ENCODE results near the gene PINK1.

Gene PINK1

GRCh38 chr1:20678599-20678998, 45.3 kb downstream of the PINK1 start:
- DNase-seq (ENCODE audit: low read depth in 2 of 2, low spot score in 1 of 2), result no peak

GRCh38 chr1:20680269-20680668, 47.0 kb downstream of the PINK1 start:
- no peak for DNase-seq (ENCODE audit: low read depth in 2 of 2, low spot score in 1 of 2)

- DNase-seq (ENCODE audit: low read depth in 2 of 2, low spot score in 1 of 2), result no peak
Observed at GRCh38 chr1:20681999-20682398, 48.7 kb downstream of the PINK1 start.

- no peak for DNase-seq (ENCODE audit: low read depth in 2 of 2, low spot score in 1 of 2)
Observed at GRCh38 chr1:20682571-20683236, 49.4 kb downstream of the PINK1 start.

DNA sequence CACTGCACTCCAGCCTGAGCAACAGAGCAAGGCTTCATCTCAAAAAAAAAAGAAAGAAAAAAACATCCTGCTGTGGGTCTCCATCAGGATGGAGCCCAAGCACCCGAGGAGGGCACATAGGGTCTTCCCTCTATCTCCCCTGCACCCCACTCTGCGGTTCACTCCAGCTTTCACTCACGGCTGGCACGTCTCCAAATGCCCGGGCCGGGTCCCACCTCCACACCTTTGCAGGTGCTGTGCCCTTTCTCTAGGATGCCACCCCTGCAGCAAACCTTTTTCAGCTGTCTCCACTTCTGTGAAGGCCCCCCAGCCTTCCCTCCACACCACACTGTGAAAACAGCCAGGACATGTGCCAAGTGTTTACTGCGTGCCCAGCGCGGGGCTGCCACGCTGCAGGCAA, 50.4 kb downstream of the PINK1 start:
- no peak for DNase-seq (ENCODE audit: low read depth in 2 of 2, low spot score in 1 of 2)

DNA sequence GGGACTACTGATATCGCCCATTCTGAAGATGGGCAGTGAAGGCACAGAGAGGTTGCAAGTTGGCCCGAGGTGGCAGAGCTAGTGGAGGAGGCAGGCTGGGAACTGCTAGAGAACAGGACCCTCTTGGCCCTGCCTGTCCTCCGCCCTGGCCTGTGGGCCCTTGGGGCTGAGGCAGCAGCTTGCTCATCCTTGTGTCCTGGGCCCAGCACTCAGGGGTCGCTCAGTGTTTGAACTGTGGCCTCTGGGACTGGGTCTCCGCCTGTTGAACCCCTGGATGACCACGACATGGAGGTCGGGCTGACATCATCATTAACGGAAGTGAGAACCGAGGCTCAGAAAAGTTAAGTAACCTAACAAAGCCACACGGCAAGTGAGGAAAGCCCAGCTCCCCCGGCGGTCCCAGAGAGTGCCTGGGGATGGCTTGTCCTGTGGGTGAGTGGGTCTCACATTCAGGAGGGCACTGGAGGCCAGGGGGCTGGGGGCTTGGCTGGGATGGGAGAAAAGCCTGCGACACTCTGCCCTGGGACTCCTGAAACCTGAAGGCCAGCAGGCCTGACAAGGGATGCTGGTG, 50.9 kb downstream of the PINK1 start:
- no peak for DNase-seq (ENCODE audit: low read depth in 2 of 2, low spot score in 1 of 2)

- no peak for DNase-seq (ENCODE audit: low read depth in 2 of 2, low spot score in 1 of 2)
Observed at GRCh38 chr1:20684651-20685050, 51.4 kb downstream of the PINK1 start.

DNA sequence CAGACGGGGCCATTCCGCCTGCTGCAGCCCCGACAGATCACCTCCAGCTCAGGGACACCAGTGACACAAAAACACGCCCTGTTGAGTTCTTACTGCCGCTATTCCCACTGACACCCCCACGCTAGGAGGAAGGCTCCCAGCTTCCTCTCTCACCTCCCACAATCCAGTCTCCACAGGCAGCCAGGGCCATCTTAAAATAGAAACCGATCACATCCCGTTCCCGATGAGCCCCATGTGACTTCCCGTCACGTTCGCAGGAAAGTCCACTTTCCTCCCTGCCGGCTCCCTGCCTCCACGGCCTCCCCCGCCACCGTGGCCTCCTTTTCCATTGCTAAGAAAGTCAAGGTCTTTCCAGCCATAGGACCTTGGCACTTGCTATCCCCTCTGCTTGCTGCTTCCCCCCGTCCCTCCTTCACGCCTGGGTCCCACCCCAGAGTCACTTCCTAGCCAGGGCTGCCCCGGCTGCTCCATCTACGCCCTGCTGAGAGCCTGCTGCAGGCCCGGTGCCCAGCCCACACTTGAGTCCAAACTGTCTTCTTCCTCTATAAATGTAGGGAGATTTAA, 51.9 kb downstream of the PINK1 start:
- no peak for DNase-seq (ENCODE audit: low read depth in 2 of 2, low spot score in 1 of 2)

DNA sequence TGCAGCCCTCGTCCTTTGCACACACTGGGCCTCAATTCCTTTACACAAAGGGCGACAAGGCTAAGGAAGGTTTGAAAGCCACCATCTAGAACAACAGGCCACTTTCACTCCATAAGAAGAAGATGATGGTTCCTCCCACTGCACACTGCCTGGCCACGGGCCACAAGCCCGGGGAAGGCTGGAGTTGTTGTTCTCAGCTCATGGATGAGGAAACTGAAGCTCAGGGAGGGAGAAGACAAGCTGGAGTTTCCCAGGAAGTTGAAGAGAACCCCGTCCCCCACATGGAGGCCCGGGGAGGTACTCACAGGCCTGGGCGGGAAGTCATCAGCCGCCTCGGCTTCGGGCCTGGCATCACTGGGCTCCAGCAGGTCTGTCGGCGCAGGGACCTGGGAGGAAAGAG, 52.5 kb downstream of the PINK1 start:
- DNase-seq (ENCODE audit: low read depth in 2 of 2, low spot score in 1 of 2), result no peak

- DNase-seq (ENCODE audit: low read depth in 2 of 2, low spot score in 1 of 2), result no peak
Observed at GRCh38 chr1:20686883-20687725, 53.8 kb downstream of the PINK1 start.

GRCh38 chr1:20689645-20690056, 56.4 kb downstream of the PINK1 start:
- no peak for DNase-seq (ENCODE audit: low read depth in 2 of 2, low spot score in 1 of 2)

DNA sequence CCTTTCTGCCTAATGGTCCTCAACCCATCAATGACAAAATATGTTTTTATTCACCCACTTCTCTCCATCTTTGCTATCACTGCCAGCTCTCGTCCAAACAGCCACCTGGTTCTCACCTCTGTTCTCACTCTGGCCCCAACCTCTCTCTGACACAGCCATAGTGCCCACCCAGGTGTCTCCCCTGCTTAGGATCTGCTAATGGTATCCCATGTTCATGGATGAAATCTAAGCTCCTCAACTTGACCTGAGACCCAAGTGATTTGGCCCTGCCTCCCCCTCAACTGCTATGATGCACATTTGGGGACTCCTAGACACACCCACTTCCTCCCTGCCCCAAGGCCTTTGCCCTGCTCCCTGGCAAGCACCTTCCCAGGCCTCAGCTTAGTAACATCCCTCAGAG, 58.6 kb downstream of the PINK1 start:
- DNase-seq (ENCODE audit: low read depth in 2 of 2, low spot score in 1 of 2), result no peak

GRCh38 chr1:20693623-20694022, 60.4 kb downstream of the PINK1 start:
- no peak for DNase-seq (ENCODE audit: low read depth in 2 of 2, low spot score in 1 of 2)

- no peak for DNase-seq (ENCODE audit: low read depth in 2 of 2, low spot score in 1 of 2)
Observed at GRCh38 chr1:20695515-20695914, 62.3 kb downstream of the PINK1 start.

- peak; percentile 44 for DNase-seq (ENCODE audit: low read depth in 2 of 2, low spot score in 1 of 2)
Observed at GRCh38 chr1:20696397-20697333, 63.4 kb downstream of the PINK1 start.

DNA sequence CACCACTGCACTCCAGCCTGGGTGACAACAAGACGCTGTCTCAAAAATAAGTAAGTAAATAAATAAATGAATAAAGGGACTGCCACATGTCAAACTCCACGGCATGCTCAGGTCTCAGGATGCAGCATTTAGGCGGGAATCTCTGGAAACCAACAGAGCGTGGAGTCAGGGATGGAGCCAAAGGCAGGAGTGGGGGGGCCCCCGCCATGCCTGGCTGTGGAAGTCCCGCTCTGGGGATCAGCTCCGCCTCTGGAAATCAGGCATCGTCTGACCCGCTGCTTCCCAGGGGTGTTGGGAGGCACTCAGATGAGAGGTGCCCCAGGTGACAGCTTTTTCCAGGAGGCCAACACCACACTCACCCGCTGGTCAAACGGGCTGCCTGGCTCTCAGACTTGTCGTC, 64.3 kb downstream of the PINK1 start:
- DNase-seq (ENCODE audit: low read depth in 2 of 2, low spot score in 1 of 2), result no peak

GRCh38 chr1:20698195-20698910, 65.1 kb downstream of the PINK1 start:
- DNase-seq (ENCODE audit: low read depth in 2 of 2, low spot score in 1 of 2), result no peak

- no peak for DNase-seq (ENCODE audit: low read depth in 2 of 2, low spot score in 1 of 2)
Observed at GRCh38 chr1:20699558-20699957, 66.3 kb downstream of the PINK1 start.

DNA sequence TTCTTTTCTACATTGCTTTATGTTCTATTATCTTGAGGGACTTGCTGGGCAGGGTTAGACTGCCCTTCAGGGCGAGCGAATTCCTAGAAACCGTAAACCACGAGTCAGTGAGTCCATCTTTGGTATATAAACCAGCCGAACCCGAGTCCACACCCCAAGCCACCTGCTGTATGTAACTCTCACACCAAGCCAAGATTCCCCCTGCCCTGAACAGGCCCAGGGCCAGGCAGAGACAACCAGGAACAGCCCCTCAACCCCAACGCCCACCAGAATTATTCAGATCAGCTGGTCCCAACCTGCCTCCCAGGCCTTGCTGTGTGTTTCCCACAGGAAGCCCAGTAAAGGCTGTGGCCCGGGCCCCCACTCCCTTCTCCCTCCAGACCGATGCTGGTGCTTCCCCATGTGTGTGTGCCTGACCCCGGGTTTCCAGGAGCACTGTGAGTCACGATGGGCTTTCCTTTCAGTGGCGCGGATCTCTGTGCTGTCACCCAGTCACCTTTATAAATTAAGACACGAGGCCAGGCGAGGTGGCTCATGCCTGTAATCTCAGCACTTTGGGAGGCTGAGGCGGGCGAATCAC, 67.5 kb downstream of the PINK1 start:
- no peak for DNase-seq (ENCODE audit: low read depth in 2 of 2, low spot score in 1 of 2)
